Suprapubic skin (tissue), 4 donors: ENCODE measurements around the gene ARF6. TPM values are rescaled to one million over a fixed set of nuclear protein-coding genes. Genes with fewer than 3 reads are reported as not detected.

Source experiments
- DNase-seq, 2 donors: peaks; one replicate each; pipeline ENCODE4 v3.0.0-alpha.2; 2019; ENCODE audit warnings: low spot score in 2 of 2
- H3K27ac ChIP-seq: fragments of 200-600 bp; sonication (generic); one replicate; pipeline ENCODE4 v1.5.1; 2019
- H3K27me3 ChIP-seq: fragments of 200-600 bp; sonication (generic); one replicate; pipeline ENCODE4 v1.5.1; 2019
- H3K36me3 ChIP-seq: fragments of 200-600 bp; sonication (generic); one replicate; pipeline ENCODE4 v1.5.1; 2019
- H3K4me1 ChIP-seq: fragments of 200-600 bp; sonication (generic); one replicate; pipeline ENCODE4 v1.5.1; 2019
- H3K4me3 ChIP-seq: fragments of 200-600 bp; sonication (generic); one replicate; pipeline ENCODE4 v1.5.1; 2019; ENCODE audit warnings: mild to moderate bottlenecking
- H3K9me3 ChIP-seq: fragments of 200-600 bp; sonication (generic); one replicate; pipeline ENCODE4 v1.5.1; 2019
- EP300 ChIP-seq: sonication (generic); formaldehyde crosslinking; IDR thresholded peaks from one replicate; pipeline ENCODE4 v1.6.1; 2017; ENCODE audit warnings: antibody characterized with exemption
- POLR2A ChIP-seq, 2 donors: fragments of 450-650 bp; IDR thresholded peaks; one replicate each; pipeline ENCODE4 v1.6.1; 2017; ENCODE audit warnings: antibody characterized with exemption in 2 of 2, mild to moderate bottlenecking in 2 of 2, moderate library complexity in 2 of 2
- POLR2AphosphoS5 ChIP-seq, 3 donors: sonication (generic); formaldehyde crosslinking; IDR thresholded peaks; one replicate each; pipeline ENCODE4 v1.6.1; 2017; ENCODE audit warnings: antibody characterized with exemption in 3 of 3
- WGBS: methylation state at CpG from one replicate; pipeline ENCODE4 v1.1.5; 2018; 5-methylcytosine and 5-hydroxymethylcytosine counted together
- total RNA-seq, 4 donors: library from RNA; depleted of rRNA; stranded (reverse); fragments of >200 nt; gene quantifications; one replicate each; pipeline ENCODE4 v1.1.0, GENCODE V29; 2016
- TF ChIP-seq, protein P1 (sequence below), 2 donors: fragments of 200-600 bp in 1 of 2; fragments of 450-650 bp in 1 of 2; sonication (generic) in 1 of 2; IDR thresholded peaks; one replicate each; pipeline ENCODE4 v1.5.1; 2016 to 2019; ENCODE audit warnings: antibody characterized with exemption in 2 of 2, mild to moderate bottlenecking in 1 of 2, moderate library complexity in 1 of 2

The ARF6 gene
- total RNA-seq, 4 donors from 2014 or later: 48.0 to 125 (median 85.3) TPM

GRCh38 chr14:49908433-49908782 is 15.5 kb downstream of the ARF6 start:
- DNase-seq: no peak
- Histone ChIP-seq H3K27me3 (no peaks in the 10 kb centered on the region), H3K4me1 (peaks cover 44% of the 10 kb centered on the region), H3K27ac (peak overlapping the region; percentile 66), H3K36me3 (no peaks in the 10 kb centered on the region), H3K9me3 (no peaks in the 10 kb centered on the region), H3K4me3 (no peak overlapping the region)
- WGBS: 0% methylated on average over 1 of the region's 1 CpG
- TF ChIP-seq, protein P1, sequence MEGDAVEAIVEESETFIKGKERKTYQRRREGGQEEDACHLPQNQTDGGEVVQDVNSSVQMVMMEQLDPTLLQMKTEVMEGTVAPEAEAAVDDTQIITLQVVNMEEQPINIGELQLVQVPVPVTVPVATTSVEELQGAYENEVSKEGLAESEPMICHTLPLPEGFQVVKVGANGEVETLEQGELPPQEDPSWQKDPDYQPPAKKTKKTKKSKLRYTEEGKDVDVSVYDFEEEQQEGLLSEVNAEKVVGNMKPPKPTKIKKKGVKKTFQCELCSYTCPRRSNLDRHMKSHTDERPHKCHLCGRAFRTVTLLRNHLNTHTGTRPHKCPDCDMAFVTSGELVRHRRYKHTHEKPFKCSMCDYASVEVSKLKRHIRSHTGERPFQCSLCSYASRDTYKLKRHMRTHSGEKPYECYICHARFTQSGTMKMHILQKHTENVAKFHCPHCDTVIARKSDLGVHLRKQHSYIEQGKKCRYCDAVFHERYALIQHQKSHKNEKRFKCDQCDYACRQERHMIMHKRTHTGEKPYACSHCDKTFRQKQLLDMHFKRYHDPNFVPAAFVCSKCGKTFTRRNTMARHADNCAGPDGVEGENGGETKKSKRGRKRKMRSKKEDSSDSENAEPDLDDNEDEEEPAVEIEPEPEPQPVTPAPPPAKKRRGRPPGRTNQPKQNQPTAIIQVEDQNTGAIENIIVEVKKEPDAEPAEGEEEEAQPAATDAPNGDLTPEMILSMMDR (IDR thresholded peaks at IDR 0.05): no peak
- TF ChIP-seq EP300: no peak
- TF ChIP-seq POLR2A (IDR thresholded peaks at IDR 0.05): no peak
- TF ChIP-seq POLR2AphosphoS5 (IDR thresholded peaks at IDR 0.05): no peak

GRCh38 chr14:49909016-49909415 is 16.1 kb downstream of the ARF6 start:
- 92% methylated on average over 4 of the region's 4 CpGs for WGBS
- Histone ChIP-seq H3K27ac (no peak overlapping the region), H3K9me3 (no peaks in the 10 kb centered on the region), H3K36me3 (no peaks in the 10 kb centered on the region), H3K27me3 (no peaks in the 10 kb centered on the region), H3K4me3 (no peak overlapping the region), H3K4me1 (peaks cover 44% of the 10 kb centered on the region)
- DNase-seq: no peak
- TF ChIP-seq, protein P1 (IDR thresholded peaks at IDR 0.05): no peak
- no peak for TF ChIP-seq POLR2AphosphoS5 (IDR thresholded peaks at IDR 0.05)
- TF ChIP-seq EP300: no peak
- no peak for TF ChIP-seq POLR2A (IDR thresholded peaks at IDR 0.05)

DNA sequence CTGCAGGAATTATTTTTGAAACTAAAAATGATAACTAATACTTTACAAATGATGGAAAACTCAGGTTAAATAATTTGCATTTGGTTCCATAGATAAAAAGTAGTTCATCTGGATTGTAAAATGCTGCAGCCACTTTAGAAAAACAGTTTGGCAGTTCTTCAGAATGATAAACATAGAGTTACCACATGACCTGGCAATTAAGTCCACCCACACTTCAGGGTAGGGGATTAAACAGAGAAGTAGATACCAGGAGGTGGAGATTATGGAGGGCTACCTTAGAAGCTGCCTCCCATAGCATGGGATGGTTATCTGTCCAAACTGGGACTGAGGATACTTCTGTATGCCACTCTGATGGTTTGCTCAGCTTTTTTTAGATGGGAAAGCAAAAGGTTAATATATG is 22.2 kb downstream of the ARF6 start:
- no peaks in the 10 kb centered on the region for H3K27me3 ChIP-seq
- H3K36me3 ChIP-seq: no peaks in the 10 kb centered on the region
- no peaks in the 10 kb centered on the region for H3K9me3 ChIP-seq
- no peak for DNase-seq
- H3K27ac ChIP-seq: no peak overlapping the region
- no peak overlapping the region for H3K4me3 ChIP-seq
- H3K4me1 ChIP-seq: peaks cover 27% of the 10 kb centered on the region
- no peak for TF ChIP-seq EP300
- TF ChIP-seq POLR2A (IDR thresholded peaks at IDR 0.05): no peak
- TF ChIP-seq, protein P1 (IDR thresholded peaks at IDR 0.05): no peak
- no peak for TF ChIP-seq POLR2AphosphoS5 (IDR thresholded peaks at IDR 0.05)

DNA sequence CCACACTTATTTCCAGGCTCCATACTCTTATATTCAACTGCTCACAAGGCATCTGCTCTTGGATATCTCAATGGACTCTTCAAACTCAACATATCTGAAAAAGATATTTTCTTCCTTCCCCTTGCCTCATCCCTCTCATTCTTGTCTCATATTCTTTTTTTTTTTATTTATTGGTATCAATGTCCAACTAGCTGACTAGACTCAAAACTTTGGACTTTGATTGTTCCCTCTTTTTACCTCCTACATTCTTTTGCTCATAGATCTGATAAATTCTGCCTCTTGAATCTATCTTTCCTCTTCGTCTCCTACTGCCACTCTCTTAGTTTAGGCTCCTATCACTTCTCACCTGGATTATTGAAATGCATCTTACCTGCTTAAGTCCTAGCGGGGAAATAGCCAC is 25.8 kb downstream of the ARF6 start:
- WGBS: 95% methylated on average over 2 of the region's 2 CpGs
- DNase-seq: no peak
- H3K27ac ChIP-seq: no peak overlapping the region
- peaks cover 11% of the 10 kb centered on the region for H3K4me1 ChIP-seq
- no peaks in the 10 kb centered on the region for H3K36me3 ChIP-seq
- no peaks in the 10 kb centered on the region for H3K27me3 ChIP-seq
- no peaks in the 10 kb centered on the region for H3K9me3 ChIP-seq
- H3K4me3 ChIP-seq: no peak overlapping the region
- no peak for TF ChIP-seq POLR2AphosphoS5 (IDR thresholded peaks at IDR 0.05)
- TF ChIP-seq, protein P1 (IDR thresholded peaks at IDR 0.05): no peak
- TF ChIP-seq POLR2A (IDR thresholded peaks at IDR 0.05): no peak
- TF ChIP-seq EP300: no peak

DNA sequence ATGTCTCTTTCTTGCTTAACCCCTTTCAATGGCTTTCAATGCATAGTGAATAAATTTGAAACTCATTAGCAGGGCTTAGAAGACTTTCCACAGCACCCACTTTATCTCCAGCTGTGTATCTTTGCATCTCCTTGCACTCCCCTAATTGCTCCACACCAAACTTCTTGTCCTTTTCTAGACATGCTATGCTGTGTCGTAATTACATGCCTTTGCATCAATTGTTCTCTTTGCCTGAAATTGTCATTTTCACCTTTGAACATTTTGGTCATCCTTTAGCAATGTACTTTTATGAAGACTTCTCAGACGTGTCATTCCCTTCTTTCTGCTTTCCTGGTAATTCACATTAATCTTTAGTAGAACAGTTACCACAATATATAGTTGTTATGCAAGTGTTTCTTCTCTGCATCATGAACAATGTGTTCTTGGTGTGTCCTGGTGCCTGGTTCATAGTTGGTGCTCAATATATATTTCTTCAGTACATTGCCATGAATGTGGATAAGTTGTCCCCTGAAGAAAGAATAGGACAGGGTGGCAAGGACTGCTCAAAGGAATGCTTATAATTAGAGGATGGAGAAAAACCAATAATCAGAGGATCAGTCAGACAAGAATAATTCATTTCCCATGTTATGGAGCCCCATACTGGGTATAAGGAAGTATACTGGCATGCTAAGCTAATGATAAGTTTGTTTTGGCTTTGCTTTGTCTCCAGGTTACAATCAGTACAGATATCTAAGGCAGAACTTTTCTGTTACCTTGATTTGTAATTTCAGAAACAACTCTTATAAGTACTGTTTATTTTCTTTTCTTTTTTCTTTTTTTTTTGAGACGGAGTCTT is 27.2 kb downstream of the ARF6 start:
- TF ChIP-seq POLR2AphosphoS5 (IDR thresholded peaks at IDR 0.05) (no peak), POLR2A (IDR thresholded peaks at IDR 0.05) (no peak)
- TF ChIP-seq, protein P1 (IDR thresholded peaks at IDR 0.05): no peak
- no peaks in the 10 kb centered on the region for H3K9me3 ChIP-seq
- WGBS: 60% methylated on average over 3 of the region's 3 CpGs
- H3K4me1 ChIP-seq: peaks cover 8% of the 10 kb centered on the region
- H3K36me3 ChIP-seq: no peaks in the 10 kb centered on the region
- no peak for DNase-seq
- H3K27me3 ChIP-seq: no peaks in the 10 kb centered on the region
- no peak overlapping the region for H3K4me3 ChIP-seq
- H3K27ac ChIP-seq: no peak overlapping the region
